ENCODE results near the gene REN. TPM values are rescaled to one million over a fixed set of nuclear protein-coding genes. Genes with fewer than 3 reads are reported as not detected.

The REN gene
- polyA plus RNA-seq, 1 donor from 2014 or later: not detected

GRCh38 chr1:204171751-204172178 is 5.6 kb upstream of the REN start:
- no peak for TF ChIP-seq RAD21 (conservative IDR thresholded peaks at IDR 0.05)
- TF ChIP-seq REST (IDR thresholded peaks at IDR 0.05; ENCODE audit: borderline replicate concordance): no peak
- no peak for TF ChIP-seq EP300 (conservative IDR thresholded peaks at IDR 0.05; ENCODE audit: poor library complexity, severe bottlenecking)
- TF ChIP-seq CTCF (IDR thresholded peaks at IDR 0.05; ENCODE audit: poor library complexity, severe bottlenecking): no peak
- TF ChIP-seq TAF1 (IDR thresholded peaks at IDR 0.05; ENCODE audit: low read depth): no peak
- TF ChIP-seq MXI1 (conservative IDR thresholded peaks at IDR 0.05; ENCODE audit: poor library complexity, severe bottlenecking): no peak
- TF ChIP-seq SMC3 (conservative IDR thresholded peaks at IDR 0.05; ENCODE audit: poor library complexity): no peak
- no peak for TF ChIP-seq POLR2AphosphoS5 (IDR thresholded peaks at IDR 0.05)
- TF ChIP-seq EZH2 (IDR thresholded peaks at IDR 0.05; ENCODE audit: borderline replicate concordance, insufficient read depth, low read length, poor library complexity, severe bottlenecking): no peak
- H3K4me3 ChIP-seq (ENCODE audit: low read length): no peak overlapping the region
- no peaks in the 10 kb centered on the region for H3K79me2 ChIP-seq (replicated peaks; ENCODE audit: insufficient read depth, low read length)
- H3K27me3 ChIP-seq (ENCODE audit: insufficient read depth, low read depth, low read length): no peaks in the 10 kb centered on the region
- H4K20me1 ChIP-seq (ENCODE audit: insufficient read depth): no peaks in the 10 kb centered on the region
- no peak overlapping the region for H2AFZ ChIP-seq (ENCODE audit: low read depth, low read length)
- H3K9me3 ChIP-seq (ENCODE audit: low read length): no peaks in the 10 kb centered on the region
- no peak overlapping the region for H3K4me2 ChIP-seq (ENCODE audit: low read length)
- H3K9ac ChIP-seq (ENCODE audit: low read length): no peak overlapping the region
- H3K27ac ChIP-seq (ENCODE audit: low read length): no peak overlapping the region
- H3F3A ChIP-seq (ENCODE audit: insufficient read depth, low read length, poor library complexity, severe bottlenecking): no peaks in the 10 kb centered on the region
- no peaks in the 10 kb centered on the region for H3K9me2 ChIP-seq (ENCODE audit: insufficient read depth, low read length)
- no peaks in the 10 kb centered on the region for H3K36me3 ChIP-seq (ENCODE audit: insufficient read depth, low read length)

GRCh38 chr1:204170494-204171155 is 4.5 kb upstream of the REN start:
- H3K9me3 ChIP-seq (ENCODE audit: low read length): no peaks in the 10 kb centered on the region
- no peaks in the 10 kb centered on the region for H3K9me2 ChIP-seq (ENCODE audit: insufficient read depth, low read length)
- no peak overlapping the region for H3K4me3 ChIP-seq (ENCODE audit: low read length)
- no peak overlapping the region for H3K9ac ChIP-seq (ENCODE audit: low read length)
- no peaks in the 10 kb centered on the region for H3K79me2 ChIP-seq (replicated peaks; ENCODE audit: insufficient read depth, low read length)
- no peak overlapping the region for H3K4me2 ChIP-seq (ENCODE audit: low read length)
- no peaks in the 10 kb centered on the region for H3K36me3 ChIP-seq (ENCODE audit: insufficient read depth, low read length)
- no peaks in the 10 kb centered on the region for H3K27me3 ChIP-seq (ENCODE audit: insufficient read depth, low read depth, low read length)
- no peaks in the 10 kb centered on the region for H4K20me1 ChIP-seq (ENCODE audit: insufficient read depth)
- H3K27ac ChIP-seq (ENCODE audit: low read length): no peak overlapping the region
- no peak overlapping the region for H2AFZ ChIP-seq (ENCODE audit: low read depth, low read length)
- TF ChIP-seq POLR2AphosphoS5 (IDR thresholded peaks at IDR 0.05) (no peak), CTCF (IDR thresholded peaks at IDR 0.05; ENCODE audit: poor library complexity, severe bottlenecking) (no peak), RAD21 (conservative IDR thresholded peaks at IDR 0.05) (no peak), REST (IDR thresholded peaks at IDR 0.05; ENCODE audit: borderline replicate concordance) (no peak), SMC3 (conservative IDR thresholded peaks at IDR 0.05; ENCODE audit: poor library complexity) (no peak), TAF1 (IDR thresholded peaks at IDR 0.05; ENCODE audit: low read depth) (no peak), EP300 (conservative IDR thresholded peaks at IDR 0.05; ENCODE audit: poor library complexity, severe bottlenecking) (no peak), EZH2 (IDR thresholded peaks at IDR 0.05; ENCODE audit: borderline replicate concordance, insufficient read depth, low read length, poor library complexity, severe bottlenecking) (no peak), MXI1 (conservative IDR thresholded peaks at IDR 0.05; ENCODE audit: poor library complexity, severe bottlenecking) (no peak)
- H3F3A ChIP-seq (ENCODE audit: insufficient read depth, low read length, poor library complexity, severe bottlenecking): no peaks in the 10 kb centered on the region

All from neural cell (in vitro differentiated cells).